Panc1 (cell line): ENCODE data around the gene CORO7. TPM values are rescaled to one million over a fixed set of nuclear protein-coding genes. Genes with fewer than 3 reads are reported as not detected.
A peak's percentile ranks its signal among the peaks of the same experiment; 100 is the strongest.

Experiments
- ATAC-seq: fragments of 200-7000 bp; cut with Tn5 transposase; 2 replicates; pipeline ENCODE4 v1.9.1; 2020; ENCODE audit warnings: mild to moderate bottlenecking, moderate library complexity
- BruUV-seq: library from RNA; stranded (reverse); fragments of 400-500 nt; replicated peaks from 2 replicates; lab custom pipeline; 2021; lab: Mats Ljungman, UMichigan
- CTCF ChIA-PET: fragments of 300-600 bp; sonication (Branson Sonifier 250); formaldehyde crosslinking; loops from one replicate; lab custom pipeline; 2022; ENCODE audit warnings: antibody characterized with exemption; lab: Charles Lee
- POLR2A ChIA-PET: fragments of 300-600 bp; sonication (Branson Sonifier 250); formaldehyde crosslinking; loops from one replicate; lab custom pipeline; 2022; ENCODE audit warnings: antibody characterized with exemption; lab: Charles Lee
- DNase-seq: peaks from one replicate; pipeline ENCODE4 v3.0.0-alpha.2; 2010; ENCODE audit warnings: low read depth, low spot score
- H3K27ac ChIP-seq: 2 replicates; pipeline ENCODE4 v1.5.1; 2011; ENCODE audit warnings: mild to moderate bottlenecking, low read length, inconsistent platforms
- H3K27me3 ChIP-seq: fragments of 200-500 bp; sonication (Bioruptor generic); 2 replicates; pipeline ENCODE4 v1.6.0; 2014; ENCODE audit warnings: low read length, inconsistent platforms; ENCODE audit not compliant: control insufficient read depth, insufficient read depth
- H3K36me3 ChIP-seq: fragments of 200-500 bp; sonication (Bioruptor generic); 2 replicates; pipeline ENCODE4 v1.5.1; 2014; ENCODE audit warnings: inconsistent platforms, mild to moderate bottlenecking, low read length, moderate library complexity; ENCODE audit not compliant: control insufficient read depth, insufficient read depth
- H3K4me1 ChIP-seq: 2 replicates; pipeline ENCODE4 v1.5.1; 2011; ENCODE audit warnings: inconsistent platforms, mild to moderate bottlenecking, low read length, moderate library complexity; ENCODE audit not compliant: control insufficient read depth, insufficient read depth
- H3K4me3 ChIP-seq, 2 experiments: 2 replicates each; pipeline ENCODE4 v1.5.1; 2011 to 2012; ENCODE audit warnings: low read depth in 2 of 2, low read length in 2 of 2, mild to moderate bottlenecking in 2 of 2, inconsistent platforms in 1 of 2, moderate library complexity in 1 of 2
- H3K9me3 ChIP-seq: fragments of 200-500 bp; sonication (Bioruptor generic); 2 replicates; pipeline ENCODE4 v1.5.1; 2014; ENCODE audit warnings: low read depth, mild to moderate bottlenecking, inconsistent platforms, low read length, moderate library complexity; ENCODE audit not compliant: control insufficient read depth, insufficient read depth
- CTCF ChIP-seq: fragments of 450-650 bp; IDR thresholded peaks from 2 replicates; pipeline ENCODE4 v1.5.1; 2017; ENCODE audit warnings: mild to moderate bottlenecking
- POLR2AphosphoS5 ChIP-seq: IDR thresholded peaks from 2 replicates; pipeline ENCODE4 v1.6.1; 2012; ENCODE audit warnings: mild to moderate bottlenecking, low read depth, low read length, moderate library complexity
- REST ChIP-seq, 2 experiments: IDR thresholded peaks; 2 replicates each; pipeline ENCODE4 v1.6.1; 2011 to 2012; ENCODE audit warnings: low read depth in 2 of 2, control low read depth in 1 of 2, low read length in 1 of 2, mild to moderate bottlenecking in 1 of 2, moderate library complexity in 1 of 2; ENCODE audit not compliant: insufficient read depth in 1 of 2
- SIN3A ChIP-seq: IDR thresholded peaks from 2 replicates; pipeline ENCODE4 v1.6.1; 2012; ENCODE audit warnings: low read depth, mild to moderate bottlenecking, low read length, moderate library complexity, borderline replicate concordance; ENCODE audit not compliant: insufficient read depth
- TCF7L2 ChIP-seq: IDR thresholded peaks from 2 replicates; pipeline ENCODE4 v1.6.1; 2011; ENCODE audit warnings: mild to moderate bottlenecking, low read depth, low read length, inconsistent platforms
- in situ Hi-C: cut with HindIII; loops from 2 replicates; pipeline ENCODE4 v1.10.0; 2016; ENCODE audit warnings: low sequenced_read_pairs, low pct_unique_long_range_greater_than_20kb
- intact Hi-C: fragments of 100-400 bp; cut with micrococcal nuclease; formaldehyde crosslinking; loops from one replicate; pipeline ENCODE4 v1.10.0; 2022; ENCODE audit not compliant: unreplicated experiment
- total RNA-seq: library from RNA; stranded (reverse); gene quantifications from one replicate; pipeline ENCODE4 v1.2.1, GENCODE V29; 2021; ENCODE audit not compliant: unreplicated experiment

Gene CORO7
- total RNA-seq, 1 experiment from 2014 or later: 37.5 TPM

- no TSS peak for BruUV-seq
- Histone ChIP-seq H3K9me3 (no peaks in the 10 kb centered on the region), H3K36me3 (no peaks in the 10 kb centered on the region), H3K4me3 (peak overlapping the region; percentile 43 to 58), H3K27me3 (no peaks in the 10 kb centered on the region), H3K27ac (peak overlapping the region; percentile 87), H3K4me1 (peaks cover 19% of the 10 kb centered on the region)
- in situ Hi-C loops: no loop called here
- intact Hi-C loops: no loop called here
- ChIA-PET CTCF (interaction anchor here (0.6 kb wide), 1 partner anchor 18 kb away, joined by 9 read pairs; no protein-coding TSS in a partner anchor), POLR2A (interaction anchor here (0.6 kb wide), 1 partner anchor 12 kb away, joined by 7 read pairs; no protein-coding TSS in a partner anchor)
- no peak for DNase-seq
- peak; percentile 86 for ATAC-seq
- TF ChIP-seq REST (IDR thresholded peaks at IDR 0.05; ENCODE audit: insufficient read depth in 1 of 2, low read depth in 2 of 2, low read length in 1 of 2): no peak
- no peak for TF ChIP-seq CTCF
- TF ChIP-seq TCF7L2: no peak
- TF ChIP-seq POLR2AphosphoS5: no peak; the same call in 1 of the 2 replicates
- TF ChIP-seq SIN3A: no peak
These were observed 109.0 kb downstream of the CORO7 start for GRCh38 chr16:4307215-4308037.

GRCh38 chr16:4306470-4307214 lies 109.8 kb downstream of the CORO7 start:
- TF ChIP-seq REST (IDR thresholded peaks at IDR 0.05; ENCODE audit: insufficient read depth in 1 of 2, low read depth in 2 of 2, low read length in 1 of 2) (no peak), SIN3A (no peak), CTCF (no peak), POLR2AphosphoS5 (0 out of 2 replicates have a peak, but pooled peaks have one; percentile 4), TCF7L2 (no peak)
- CTCF ChIA-PET: interaction anchor here (0.6 kb wide), 1 partner anchor 18 kb away, joined by 4 read pairs; no protein-coding TSS in a partner anchor
- no peak for DNase-seq
- H3K27ac ChIP-seq: peak overlapping the region; percentile 87
- TSS peak; percentile 87 for BruUV-seq
- no peaks in the 10 kb centered on the region for H3K27me3 ChIP-seq
- in situ Hi-C loops (no loop called here), intact Hi-C loops (no loop called here)
- POLR2A ChIA-PET: interaction anchor here (0.6 kb wide), 1 partner anchor 12 kb away, joined by 8 read pairs; no protein-coding TSS in a partner anchor
- no peak for ATAC-seq
- H3K4me3 ChIP-seq: peak overlapping the region; percentile 43 to 58
- H3K9me3 ChIP-seq: no peaks in the 10 kb centered on the region
- no peaks in the 10 kb centered on the region for H3K36me3 ChIP-seq
- peaks cover 19% of the 10 kb centered on the region for H3K4me1 ChIP-seq
